PFSK-1 (cell line): ENCODE measurements around the gene RIT2.

Source experiments
- FOXP2 ChIP-seq: optimal IDR thresholded peaks from 2 replicates; pipeline ENCODE3; 2011; ENCODE audit warnings: borderline replicate concordance, control low read depth, inconsistent platforms; ENCODE audit not compliant: insufficient read depth; ENCODE audit errors: extremely low read length, extremely low read depth
- POLR2AphosphoS5 ChIP-seq: IDR thresholded peaks from 2 replicates; pipeline ENCODE4 v1.6.1; 2012; ENCODE audit warnings: low read depth, mild to moderate bottlenecking, control low read depth, low read length, moderate library complexity
- SIN3A ChIP-seq: IDR thresholded peaks from 2 replicates; pipeline ENCODE4 v1.6.1; 2012; ENCODE audit warnings: mild to moderate bottlenecking, low read length, moderate library complexity, borderline replicate concordance; ENCODE audit not compliant: insufficient read depth
- TAF1 ChIP-seq: IDR thresholded peaks from 2 replicates; pipeline ENCODE4 v1.6.1; 2012; ENCODE audit warnings: low read length, control low read depth, borderline replicate concordance; ENCODE audit not compliant: insufficient read depth
- TF ChIP-seq, protein P1 (sequence below), 2 experiments: IDR thresholded peaks; 2 replicates each; pipeline versions ENCODE4 v1.6.1 to v1.8.0; 2011 to 2012; ENCODE audit warnings: low read depth in 2 of 2, low read length in 2 of 2, control low read depth in 1 of 2, inconsistent platforms in 1 of 2, mild to moderate bottlenecking in 1 of 2, moderate library complexity in 1 of 2; ENCODE audit not compliant: insufficient read depth in 1 of 2

Gene RIT2

DNA sequence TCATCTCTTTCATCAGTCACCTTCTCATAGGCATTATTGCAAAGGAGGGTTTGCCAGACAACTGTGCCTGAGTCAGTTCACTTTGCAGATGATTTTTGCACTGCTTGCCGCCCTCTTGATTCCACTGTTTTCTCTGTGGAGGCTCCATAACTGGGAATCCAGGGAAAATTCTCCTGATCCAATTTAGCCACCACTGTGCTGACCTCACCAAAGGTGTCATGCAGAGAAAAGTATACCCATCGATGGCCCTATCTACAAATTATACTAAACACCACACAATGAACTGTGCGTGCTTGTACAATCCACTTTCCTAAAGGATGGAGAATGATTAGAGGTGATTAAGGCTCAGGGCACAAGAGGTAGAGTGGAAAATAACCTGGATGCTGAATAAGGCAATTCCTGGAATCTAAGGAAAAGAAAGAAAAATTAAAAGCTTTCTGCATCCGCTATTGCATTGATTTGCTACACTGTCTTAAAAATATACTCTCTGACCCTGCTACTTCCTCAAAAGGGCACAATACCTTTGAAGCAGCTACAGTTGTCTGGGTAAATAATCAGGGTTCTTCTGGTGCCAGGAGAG, 409.4 kb downstream of the RIT2 start:
- TF ChIP-seq, protein P1, sequence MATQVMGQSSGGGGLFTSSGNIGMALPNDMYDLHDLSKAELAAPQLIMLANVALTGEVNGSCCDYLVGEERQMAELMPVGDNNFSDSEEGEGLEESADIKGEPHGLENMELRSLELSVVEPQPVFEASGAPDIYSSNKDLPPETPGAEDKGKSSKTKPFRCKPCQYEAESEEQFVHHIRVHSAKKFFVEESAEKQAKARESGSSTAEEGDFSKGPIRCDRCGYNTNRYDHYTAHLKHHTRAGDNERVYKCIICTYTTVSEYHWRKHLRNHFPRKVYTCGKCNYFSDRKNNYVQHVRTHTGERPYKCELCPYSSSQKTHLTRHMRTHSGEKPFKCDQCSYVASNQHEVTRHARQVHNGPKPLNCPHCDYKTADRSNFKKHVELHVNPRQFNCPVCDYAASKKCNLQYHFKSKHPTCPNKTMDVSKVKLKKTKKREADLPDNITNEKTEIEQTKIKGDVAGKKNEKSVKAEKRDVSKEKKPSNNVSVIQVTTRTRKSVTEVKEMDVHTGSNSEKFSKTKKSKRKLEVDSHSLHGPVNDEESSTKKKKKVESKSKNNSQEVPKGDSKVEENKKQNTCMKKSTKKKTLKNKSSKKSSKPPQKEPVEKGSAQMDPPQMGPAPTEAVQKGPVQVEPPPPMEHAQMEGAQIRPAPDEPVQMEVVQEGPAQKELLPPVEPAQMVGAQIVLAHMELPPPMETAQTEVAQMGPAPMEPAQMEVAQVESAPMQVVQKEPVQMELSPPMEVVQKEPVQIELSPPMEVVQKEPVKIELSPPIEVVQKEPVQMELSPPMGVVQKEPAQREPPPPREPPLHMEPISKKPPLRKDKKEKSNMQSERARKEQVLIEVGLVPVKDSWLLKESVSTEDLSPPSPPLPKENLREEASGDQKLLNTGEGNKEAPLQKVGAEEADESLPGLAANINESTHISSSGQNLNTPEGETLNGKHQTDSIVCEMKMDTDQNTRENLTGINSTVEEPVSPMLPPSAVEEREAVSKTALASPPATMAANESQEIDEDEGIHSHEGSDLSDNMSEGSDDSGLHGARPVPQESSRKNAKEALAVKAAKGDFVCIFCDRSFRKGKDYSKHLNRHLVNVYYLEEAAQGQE (IDR thresholded peaks at IDR 0.05; ENCODE audit: insufficient read depth in 1 of 2, low read depth in 2 of 2, low read length in 2 of 2), result no peak
- TF ChIP-seq TAF1 (no peak), POLR2AphosphoS5 (no peak), FOXP2 (no peak), SIN3A (no peak)
